ENCODE measurements around the gene CMC2. TPM values are rescaled to one million over a fixed set of nuclear protein-coding genes. Genes with fewer than 3 reads are reported as not detected.
A peak's percentile ranks its signal among the peaks of the same experiment; 100 is the strongest.

CMC2 gene
- total and polyA plus RNA-seq, 9 of the 15 experiments (the other 6 are each of a cell fraction or from before 2014, with no cell fraction given), result 122 to 501 (median 172) TPM

GRCh38 chr16:80948886-80949493, 57.7 kb downstream of the CMC2 start:
- no peaks in the 10 kb centered on the region for H3K9me3 ChIP-seq (replicated peaks; ENCODE audit: control insufficient read depth, insufficient read depth, low read depth, low read length)
- FAIRE-seq (peak; percentile 83), DNase-seq (ENCODE audit: extremely low read depth in 1 of 4, low spot score in 3 of 4) (peak; percentile 67 to 81 (median 73)), ATAC-seq (peak; percentile 100)
- POLR2A ChIA-PET, result no interaction called here
- no TSS peak for BruUV-seq (replicated peaks)
- H3K27ac ChIP-seq (ENCODE audit: extremely low read depth, low read depth, low read length), result no peak overlapping the region
- H3K79me2 ChIP-seq (ENCODE audit: control insufficient read depth, insufficient read depth, low read length), result no peaks in the 10 kb centered on the region
- no peaks in the 10 kb centered on the region for H4K20me1 ChIP-seq (replicated peaks; ENCODE audit: control insufficient read depth, insufficient read depth, low read length)
- peak overlapping the region; percentile 24; the same call in 1 of the 2 replicates for H3K4me2 ChIP-seq (ENCODE audit: insufficient read depth, low read length)
- CTCF ChIA-PET (ENCODE audit: low intra/inter-chr PET ratio), result interaction anchor here (0.6 to 1.5 kb wide), 3 partner anchors 24 to 1553 kb away, joined by 3 to 6 read pairs (median 6); no protein-coding TSS in a partner anchor
- intact Hi-C loops (cut with micrococcal nuclease) (loop anchor here (1.0 to 2.0 kb wide), 2 partner anchors 24 to 422 kb away; no protein-coding TSS in a partner anchor), in situ Hi-C loops (cut with MboI) (no loop called here)
- peak overlapping the region; percentile 36; the same call in 1 of the 2 replicates for H2AFZ ChIP-seq (ENCODE audit: low read depth, low read length)
- H3K4me3 ChIP-seq, result no peak overlapping the region
- H3K36me3 ChIP-seq (ENCODE audit: control insufficient read depth, insufficient read depth, low read length), result no peaks in the 10 kb centered on the region
- 4% methylated on average over 7 of the region's 7 CpGs for WGBS (ENCODE audit: insufficient coverage, low coverage, missing lambda C conversion rate)
- H3K27me3 ChIP-seq (ENCODE audit: control insufficient read depth in 2 of 2, insufficient read depth in 2 of 2, low read length in 2 of 2), result peaks cover 20 to 22% of the 10 kb centered on the region in 2 experiments
- no peaks in the 10 kb centered on the region for H3K9me1 ChIP-seq (ENCODE audit: control insufficient read depth, insufficient read depth, low read length)
- no peaks in the 10 kb centered on the region; a peak in 1 of 5 replicates for H3K4me1 ChIP-seq (replicated peaks in 1 of 2; ENCODE audit: control insufficient read depth in 2 of 2, insufficient read depth in 2 of 2, low read length in 2 of 2)
- no peak overlapping the region for H3K9ac ChIP-seq (ENCODE audit: insufficient read depth in 1 of 2, low read depth in 2 of 2, low read length in 2 of 2)
- TF ChIP-seq MAFK (IDR thresholded peaks at IDR 0.05; ENCODE audit: low read length), result no peak
- TF ChIP-seq SRSF9 (IDR thresholded peaks at IDR 0.05; ENCODE audit: borderline replicate concordance, low read depth, low read length), result no peak
- TF ChIP-seq MEF2D (tag; conservative IDR thresholded peaks at IDR 0.05; ENCODE audit: low read depth), result no peak
- no peak for TF ChIP-seq POU5F1 (IDR thresholded peaks at IDR 0.05; ENCODE audit: borderline replicate concordance, low read depth, low read length, partially characterized antibody)
- no peak for TF ChIP-seq U2AF1 (optimal IDR thresholded peaks at IDR 0.05; ENCODE audit: low read depth, low read length)
- TF ChIP-seq, protein P1, sequence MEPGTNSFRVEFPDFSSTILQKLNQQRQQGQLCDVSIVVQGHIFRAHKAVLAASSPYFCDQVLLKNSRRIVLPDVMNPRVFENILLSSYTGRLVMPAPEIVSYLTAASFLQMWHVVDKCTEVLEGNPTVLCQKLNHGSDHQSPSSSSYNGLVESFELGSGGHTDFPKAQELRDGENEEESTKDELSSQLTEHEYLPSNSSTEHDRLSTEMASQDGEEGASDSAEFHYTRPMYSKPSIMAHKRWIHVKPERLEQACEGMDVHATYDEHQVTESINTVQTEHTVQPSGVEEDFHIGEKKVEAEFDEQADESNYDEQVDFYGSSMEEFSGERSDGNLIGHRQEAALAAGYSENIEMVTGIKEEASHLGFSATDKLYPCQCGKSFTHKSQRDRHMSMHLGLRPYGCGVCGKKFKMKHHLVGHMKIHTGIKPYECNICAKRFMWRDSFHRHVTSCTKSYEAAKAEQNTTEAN (CRISPR knock-in tag; IDR thresholded peaks at IDR 0.05), result no peak
- no peak for TF ChIP-seq GABPB2 (CRISPR knock-in tag; conservative IDR thresholded peaks at IDR 0.05)
- no peak for TF ChIP-seq PRMT5 (CRISPR knock-in tag; IDR thresholded peaks at IDR 0.05)
- TF ChIP-seq CBFB (CRISPR knock-in tag; IDR thresholded peaks at IDR 0.05), result peak; percentile 70; the same call in 1 of the 2 replicates
- TF ChIP-seq KLF10 (CRISPR knock-in tag; IDR thresholded peaks at IDR 0.05), result no peak
- no peak for TF ChIP-seq FOXP1 (CRISPR knock-in tag; IDR thresholded peaks at IDR 0.05)
- no peak for TF ChIP-seq BHLHE40 (IDR thresholded peaks at IDR 0.05; ENCODE audit: low read length)
- no peak for TF ChIP-seq U2AF2 (optimal IDR thresholded peaks at IDR 0.05; ENCODE audit: low read depth, low read length)
- TF ChIP-seq ZNF232 (CRISPR knock-in tag; IDR thresholded peaks at IDR 0.05), result no peak
- no peak for TF ChIP-seq MXD1 (CRISPR knock-in tag; IDR thresholded peaks at IDR 0.05; ENCODE audit: borderline replicate concordance, poor library complexity, severe bottlenecking)
- TF ChIP-seq ZBTB12 (CRISPR knock-in tag; IDR thresholded peaks at IDR 0.05), result no peak
- 0 out of 4 replicates have a peak, but pooled peaks of 1 of the 2 experiments have one; percentile 29 for TF ChIP-seq RCOR1 (IDR thresholded peaks at IDR 0.05; ENCODE audit: borderline replicate concordance in 1 of 2, low read depth in 2 of 2, low read length in 2 of 2)
- TF ChIP-seq BRCA1 (IDR thresholded peaks at IDR 0.05), result no peak
- TF ChIP-seq BRCA1 (CRISPR knock-in tag; IDR thresholded peaks at IDR 0.05), result no peak
- TF ChIP-seq HMG20B (CRISPR knock-in tag; IDR thresholded peaks at IDR 0.05), result no peak
- TF ChIP-seq SAFB (IDR thresholded peaks at IDR 0.05; ENCODE audit: borderline replicate concordance, low read depth, low read length), result no peak
- TF ChIP-seq HNRNPUL1 (IDR thresholded peaks at IDR 0.05; ENCODE audit: low read length), result no peak
